Measurements from ENCODE around the gene NAALADL2.
"Not testable (repeated sequence)": the region's sequence is repeated elsewhere in the genome, so short reads cannot be mapped to it uniquely, and the experiment has no call there.

The NAALADL2 gene

GRCh38 chr3:175358935-175359334 is 499.8 kb downstream of the NAALADL2 start:
- H2BK120ac ChIP-seq (ENCODE audit: insufficient read depth, low read length, poor library complexity): no peak overlapping the region

DNA sequence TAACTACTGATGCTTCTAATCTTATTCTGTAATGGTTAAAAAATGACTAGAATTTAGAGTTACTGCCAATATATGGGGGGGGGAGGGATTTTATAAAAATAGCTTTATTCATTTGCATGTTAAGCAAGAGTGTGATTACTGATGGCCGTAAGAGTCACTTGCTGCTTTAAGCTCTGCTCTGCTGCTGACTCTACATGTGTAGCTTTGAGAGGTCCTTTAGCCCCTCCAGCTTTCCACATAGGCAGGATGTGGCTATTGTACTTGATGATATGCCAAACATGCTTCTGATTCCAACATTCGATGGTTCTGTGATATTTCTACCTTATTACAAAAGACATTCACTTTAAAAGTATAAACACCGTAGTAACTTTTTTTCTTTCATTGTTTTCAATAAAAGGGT is 511.3 kb downstream of the NAALADL2 start:
- H2BK120ac ChIP-seq (ENCODE audit: insufficient read depth, low read length, poor library complexity); H3K36me3 ChIP-seq (ENCODE audit: control insufficient read depth in 1 of 2, insufficient read depth in 2 of 2, low read length in 2 of 2); H3K9me3 ChIP-seq (ENCODE audit: insufficient read depth, low read depth, low read length); H2BK12ac ChIP-seq (ENCODE audit: low read length); H3K18ac ChIP-seq (ENCODE audit: low read length); H3K23ac ChIP-seq (ENCODE audit: low read length); H3K4me3 ChIP-seq (ENCODE audit: low read depth, low read length); H4K8ac ChIP-seq (ENCODE audit: low read depth, low read length); H3K14ac ChIP-seq (ENCODE audit: low read length); H3K79me2 ChIP-seq (ENCODE audit: control insufficient read depth, insufficient read depth, low read length, poor library complexity); H3K9ac ChIP-seq (ENCODE audit: low read length); H3K4ac ChIP-seq (ENCODE audit: low read depth, low read length); H3K79me1 ChIP-seq (ENCODE audit: low read length); H4K12ac ChIP-seq (ENCODE audit: low read depth, low read length); H2AFZ ChIP-seq (ENCODE audit: insufficient read depth, low read length, poor library complexity); H3K27ac ChIP-seq (ENCODE audit: low read depth, low read length); H4K91ac ChIP-seq (ENCODE audit: low read depth, low read length); H3K4me2 ChIP-seq (ENCODE audit: low read length); DNase-seq; H3K4me1 ChIP-seq (ENCODE audit: control insufficient read depth in 1 of 2, insufficient read depth in 2 of 2, low read length in 2 of 2); H2BK5ac ChIP-seq (ENCODE audit: low read depth, low read length, poor library complexity); H2AK5ac ChIP-seq (ENCODE audit: low read length); H3K27me3 ChIP-seq (ENCODE audit: insufficient read depth, low read length): not testable (repeated sequence)
- WGBS (ENCODE audit: extremely low coverage, insufficient coverage, insufficient read length): no CpG with 5 or more reads among the region's 3 CpGs

More at GRCh38 chr3:175358935-175359334, 499.8 kb downstream of the NAALADL2 start:
- H3K14ac ChIP-seq (ENCODE audit: low read length): no peak overlapping the region
- H3K4ac ChIP-seq (ENCODE audit: low read depth, low read length): no peak overlapping the region
- no peak overlapping the region for H3K27ac ChIP-seq (ENCODE audit: low read depth, low read length)
- no peak overlapping the region for H4K12ac ChIP-seq (ENCODE audit: low read depth, low read length)
- H3K23ac ChIP-seq (ENCODE audit: low read length): no peak overlapping the region
- H3K27me3 ChIP-seq (ENCODE audit: insufficient read depth, low read length): no peaks in the 10 kb centered on the region
- no peak overlapping the region for H2BK12ac ChIP-seq (ENCODE audit: low read length)
- H3K9ac ChIP-seq (ENCODE audit: low read length): no peak overlapping the region
- no peak for DNase-seq
- H3K79me2 ChIP-seq (ENCODE audit: control insufficient read depth, insufficient read depth, low read length, poor library complexity): no peaks in the 10 kb centered on the region
- no peak overlapping the region for H4K8ac ChIP-seq (ENCODE audit: low read depth, low read length)
- no peak overlapping the region for H4K91ac ChIP-seq (ENCODE audit: low read depth, low read length)
- H2AFZ ChIP-seq (ENCODE audit: insufficient read depth, low read length, poor library complexity): no peak overlapping the region
- H3K4me2 ChIP-seq (ENCODE audit: low read length): no peak overlapping the region
- no peak overlapping the region for H3K18ac ChIP-seq (ENCODE audit: low read length)
- no peaks in the 10 kb centered on the region for H3K4me1 ChIP-seq (ENCODE audit: control insufficient read depth in 1 of 2, insufficient read depth in 2 of 2, low read length in 2 of 2)
- no peaks in the 10 kb centered on the region for H3K9me3 ChIP-seq (ENCODE audit: insufficient read depth, low read depth, low read length)
- no peak overlapping the region for H3K4me3 ChIP-seq (ENCODE audit: low read depth, low read length)
- H2BK5ac ChIP-seq (ENCODE audit: low read depth, low read length, poor library complexity): no peak overlapping the region
- H3K36me3 ChIP-seq (ENCODE audit: control insufficient read depth in 1 of 2, insufficient read depth in 2 of 2, low read length in 2 of 2): no peaks in the 10 kb centered on the region
- H3K79me1 ChIP-seq (ENCODE audit: low read length): no peaks in the 10 kb centered on the region
- H2AK5ac ChIP-seq (ENCODE audit: low read length): no peak overlapping the region

- not testable (repeated sequence) for H4K8ac ChIP-seq (ENCODE audit: low read depth, low read length); H3K14ac ChIP-seq (ENCODE audit: low read length); H2BK120ac ChIP-seq (ENCODE audit: insufficient read depth, low read length, poor library complexity); H3K4me1 ChIP-seq (ENCODE audit: control insufficient read depth in 1 of 2, insufficient read depth in 2 of 2, low read length in 2 of 2); H4K91ac ChIP-seq (ENCODE audit: low read depth, low read length); H3K27ac ChIP-seq (ENCODE audit: low read depth, low read length); H4K12ac ChIP-seq (ENCODE audit: low read depth, low read length); H3K9me3 ChIP-seq (ENCODE audit: insufficient read depth, low read depth, low read length); H3K23ac ChIP-seq (ENCODE audit: low read length); H3K4me3 ChIP-seq (ENCODE audit: low read depth, low read length); H3K9ac ChIP-seq (ENCODE audit: low read length); H2BK5ac ChIP-seq (ENCODE audit: low read depth, low read length, poor library complexity); H3K4me2 ChIP-seq (ENCODE audit: low read length); H3K36me3 ChIP-seq (ENCODE audit: control insufficient read depth in 1 of 2, insufficient read depth in 2 of 2, low read length in 2 of 2); H3K27me3 ChIP-seq (ENCODE audit: insufficient read depth, low read length); H3K79me2 ChIP-seq (ENCODE audit: control insufficient read depth, insufficient read depth, low read length, poor library complexity); H3K18ac ChIP-seq (ENCODE audit: low read length); DNase-seq; H3K79me1 ChIP-seq (ENCODE audit: low read length); H3K4ac ChIP-seq (ENCODE audit: low read depth, low read length); H2AFZ ChIP-seq (ENCODE audit: insufficient read depth, low read length, poor library complexity); H2BK12ac ChIP-seq (ENCODE audit: low read length); H2AK5ac ChIP-seq (ENCODE audit: low read length)
- WGBS (ENCODE audit: extremely low coverage, insufficient coverage, insufficient read length): no CpG with 5 or more reads among the region's 18 CpGs
These were observed 512.1 kb downstream of the NAALADL2 start for GRCh38 chr3:175371187-175371586.

- no peak overlapping the region for H2BK120ac ChIP-seq (ENCODE audit: insufficient read depth, low read length, poor library complexity)
- no peaks in the 10 kb centered on the region for H3K79me2 ChIP-seq (ENCODE audit: control insufficient read depth, insufficient read depth, low read length, poor library complexity)
- H3K9ac ChIP-seq (ENCODE audit: low read length): no peak overlapping the region
- no peak overlapping the region for H3K4me2 ChIP-seq (ENCODE audit: low read length)
- no peak overlapping the region for H2AFZ ChIP-seq (ENCODE audit: insufficient read depth, low read length, poor library complexity)
- H4K8ac ChIP-seq (ENCODE audit: low read depth, low read length): no peak overlapping the region
- H3K4me1 ChIP-seq (ENCODE audit: control insufficient read depth in 1 of 2, insufficient read depth in 2 of 2, low read length in 2 of 2): no peaks in the 10 kb centered on the region
- H4K12ac ChIP-seq (ENCODE audit: low read depth, low read length): no peak overlapping the region
- no peaks in the 10 kb centered on the region for H3K36me3 ChIP-seq (ENCODE audit: control insufficient read depth in 1 of 2, insufficient read depth in 2 of 2, low read length in 2 of 2)
- H3K27me3 ChIP-seq (ENCODE audit: insufficient read depth, low read length): no peaks in the 10 kb centered on the region
- H3K23ac ChIP-seq (ENCODE audit: low read length): no peak overlapping the region
- no peak overlapping the region for H2BK12ac ChIP-seq (ENCODE audit: low read length)
- H3K4ac ChIP-seq (ENCODE audit: low read depth, low read length): no peak overlapping the region
- H2AK5ac ChIP-seq (ENCODE audit: low read length): no peak overlapping the region
- no peak for DNase-seq
- no peak overlapping the region for H3K14ac ChIP-seq (ENCODE audit: low read length)
- no peak overlapping the region for H3K4me3 ChIP-seq (ENCODE audit: low read depth, low read length)
- WGBS (ENCODE audit: extremely low coverage, insufficient coverage, insufficient read length): no CpG with 5 or more reads among the region's 1 CpG
- H3K79me1 ChIP-seq (ENCODE audit: low read length): no peaks in the 10 kb centered on the region
- no peak overlapping the region for H2BK5ac ChIP-seq (ENCODE audit: low read depth, low read length, poor library complexity)
- no peak overlapping the region for H3K27ac ChIP-seq (ENCODE audit: low read depth, low read length)
- no peaks in the 10 kb centered on the region for H3K9me3 ChIP-seq (ENCODE audit: insufficient read depth, low read depth, low read length)
- H4K91ac ChIP-seq (ENCODE audit: low read depth, low read length): no peak overlapping the region
- H3K18ac ChIP-seq (ENCODE audit: low read length): no peak overlapping the region
These were observed 515.6 kb downstream of the NAALADL2 start for GRCh38 chr3:175374705-175375104.

Measured in trophoblast cell (in vitro differentiated cells and primary cell).